ENCODE data around the gene AGR2. TPM values are rescaled to one million over a fixed set of nuclear protein-coding genes. Genes with fewer than 3 reads are reported as not detected.

AGR2 gene
- total RNA-seq, 1 experiment from 2014 or later, result not detected

DNA sequence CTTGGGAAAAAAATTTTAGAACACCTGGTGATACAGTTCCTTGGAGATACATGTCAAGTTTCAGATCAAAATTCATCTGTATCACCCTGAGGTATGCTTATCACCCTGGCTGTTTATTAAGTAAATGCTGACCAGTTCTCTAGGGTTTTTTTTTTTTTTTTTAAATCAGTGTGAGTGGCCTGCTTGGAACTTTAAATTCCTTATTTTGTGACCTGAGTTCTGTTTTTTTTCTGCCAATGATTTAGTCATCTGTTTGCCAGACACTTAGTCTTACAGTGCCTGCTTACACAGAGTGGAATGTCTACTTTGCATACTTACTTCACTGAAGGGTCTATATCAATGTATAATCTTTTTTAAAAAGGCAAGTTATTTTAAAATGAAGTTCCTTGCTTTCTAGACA is 49.4 kb downstream of the AGR2 start:
- Histone ChIP-seq H4K8ac (replicated peaks; ENCODE audit: insufficient read length, low read depth, low read length) (no peak overlapping the region), H2BK5ac (ENCODE audit: insufficient read length, low read length) (no peak overlapping the region), H2AFZ (ENCODE audit: low read length) (no peak overlapping the region), H3K18ac (ENCODE audit: insufficient read length, low read depth, low read length) (no peak overlapping the region), H3K27me3 (ENCODE audit: insufficient read depth, low read length) (no peaks in the 10 kb centered on the region), H2AK5ac (ENCODE audit: insufficient read length, low read length) (no peak overlapping the region), H3K56ac (ENCODE audit: insufficient read length, low read depth, low read length) (no peak overlapping the region), H3K23me2 (ENCODE audit: insufficient read length, low read depth, low read length, poor library complexity, severe bottlenecking) (peaks cover 14% of the 10 kb centered on the region), H2BK120ac (ENCODE audit: low read depth, low read length, poor library complexity, severe bottlenecking) (no peak overlapping the region), H3K4ac (ENCODE audit: low read depth, low read length) (no peak overlapping the region), H3K27ac (ENCODE audit: insufficient read length, low read depth, low read length) (no peak overlapping the region), H2BK20ac (ENCODE audit: low read depth, low read length, poor library complexity, severe bottlenecking) (no peak overlapping the region), H3K23ac (ENCODE audit: insufficient read length, low read depth, low read length) (no peak overlapping the region), H2BK12ac (ENCODE audit: insufficient read length, low read depth, low read length) (no peak overlapping the region), H3K9me3 (ENCODE audit: control insufficient read depth, low read depth, low read length) (no peaks in the 10 kb centered on the region), H4K5ac (ENCODE audit: insufficient read length, low read depth, low read length) (no peak overlapping the region), H3T11ph (ENCODE audit: low read length) (no peak overlapping the region), H3K9ac (ENCODE audit: extremely low read depth, insufficient read length, low read length) (no peak overlapping the region), H2BK15ac (ENCODE audit: low read depth, low read length) (no peak overlapping the region), H4K20me1 (ENCODE audit: control insufficient read depth, insufficient read depth, insufficient read length) (no peaks in the 10 kb centered on the region), H3K4me2 (ENCODE audit: insufficient read depth, insufficient read length, low read length) (peak overlapping the region; percentile 68), H3K4me1 (ENCODE audit: insufficient read depth, low read length) (no peaks in the 10 kb centered on the region), H3K14ac (ENCODE audit: insufficient read depth, low read length) (no peak overlapping the region), H3K79me1 (ENCODE audit: insufficient read depth, low read depth, low read length, poor library complexity, severe bottlenecking) (no peaks in the 10 kb centered on the region), H4K91ac (ENCODE audit: insufficient read length, low read depth, low read length) (no peak overlapping the region), H3K79me2 (ENCODE audit: insufficient read depth, low read length) (no peaks in the 10 kb centered on the region)
- H3K27me3 Mint-ChIP-seq (ENCODE audit: low read depth), result peaks cover 16% of the 10 kb centered on the region
- DNase-seq, result no peak
- TF ChIP-seq CTCF (conservative IDR thresholded peaks at IDR 0.05), result no peak
- no peaks in the 10 kb centered on the region for H3K9me3 Mint-ChIP-seq
- H3K36me3 Mint-ChIP-seq (ENCODE audit: insufficient read depth in 1 of 3, low read depth in 3 of 3), result no peaks in the 10 kb centered on the region; a peak in 1 of 7 replicates
- peaks cover 21 to 25% of the 10 kb centered on the region in 2 experiments for H3K4me1 Mint-ChIP-seq
- peak overlapping the region; percentile 72 to 91 for H3K4me3 Mint-ChIP-seq
- H3K27ac Mint-ChIP-seq, result no peak overlapping the region
